IMR-90 (cell line): ENCODE data around the gene DOCK1.

Source experiments
- BHLHE40 ChIP-seq: fragments of 150-350 bp; IDR thresholded peaks from 2 replicates; pipeline ENCODE4 v1.6.1; 2016; ENCODE audit warnings: mild to moderate bottlenecking, low read depth, low read length
- CEBPB ChIP-seq: IDR thresholded peaks from 2 replicates; pipeline ENCODE4 v1.6.1; 2012; ENCODE audit warnings: low read depth, low read length, improper control_type of control experiment
- CTCF ChIP-seq: conservative IDR thresholded peaks from 2 replicates; pipeline ENCODE4 v1.5.1; 2012; ENCODE audit warnings: mild to moderate bottlenecking, low read depth, low read length, improper control_type of control experiment
- FOS ChIP-seq: fragments of 150-350 bp; IDR thresholded peaks from 2 replicates; pipeline ENCODE4 v1.6.1; 2016; ENCODE audit warnings: low read depth, low read length
- MAZ ChIP-seq: IDR thresholded peaks from 2 replicates; pipeline ENCODE4 v1.6.1; 2012; ENCODE audit warnings: low read depth, mild to moderate bottlenecking, low read length, improper control_type of control experiment, moderate library complexity, borderline replicate concordance
- MXI1 ChIP-seq: IDR thresholded peaks from 2 replicates; pipeline ENCODE4 v1.6.1; 2012; ENCODE audit warnings: low read depth, mild to moderate bottlenecking, low read length, moderate library complexity, borderline replicate concordance
- NFE2L2 ChIP-seq: fragments of 150-350 bp; IDR thresholded peaks from 2 replicates; pipeline ENCODE4 v1.6.1; 2016; ENCODE audit warnings: low read depth, mild to moderate bottlenecking, low read length
- POLR2A ChIP-seq: IDR thresholded peaks from 2 replicates; pipeline ENCODE4 v1.6.1; 2012; ENCODE audit warnings: mild to moderate bottlenecking, low read depth, low read length
- RAD21 ChIP-seq: IDR thresholded peaks from 2 replicates; pipeline ENCODE4 v1.6.1; 2012; ENCODE audit warnings: low read length, improper control_type of control experiment
- RCOR1 ChIP-seq: IDR thresholded peaks from 2 replicates; pipeline ENCODE4 v1.6.1; 2012; ENCODE audit warnings: mild to moderate bottlenecking, low read length, improper control_type of control experiment; ENCODE audit not compliant: insufficient replicate concordance
- RFX5 ChIP-seq: IDR thresholded peaks from 2 replicates; pipeline ENCODE4 v1.8.0; 2012; ENCODE audit warnings: low read depth, mild to moderate bottlenecking, low read length, moderate library complexity
- SMC3 ChIP-seq: fragments of 150-350 bp; IDR thresholded peaks from 2 replicates; pipeline ENCODE4 v1.6.1; 2016; ENCODE audit warnings: low read depth, mild to moderate bottlenecking, antibody characterized with exemption, low read length, moderate library complexity
- TF ChIP-seq, protein P1 (sequence below): fragments of 150-350 bp; IDR thresholded peaks from 2 replicates; pipeline ENCODE4 v1.6.1; 2017; ENCODE audit warnings: mild to moderate bottlenecking, antibody characterized with exemption, low read length, low read depth

DNA sequence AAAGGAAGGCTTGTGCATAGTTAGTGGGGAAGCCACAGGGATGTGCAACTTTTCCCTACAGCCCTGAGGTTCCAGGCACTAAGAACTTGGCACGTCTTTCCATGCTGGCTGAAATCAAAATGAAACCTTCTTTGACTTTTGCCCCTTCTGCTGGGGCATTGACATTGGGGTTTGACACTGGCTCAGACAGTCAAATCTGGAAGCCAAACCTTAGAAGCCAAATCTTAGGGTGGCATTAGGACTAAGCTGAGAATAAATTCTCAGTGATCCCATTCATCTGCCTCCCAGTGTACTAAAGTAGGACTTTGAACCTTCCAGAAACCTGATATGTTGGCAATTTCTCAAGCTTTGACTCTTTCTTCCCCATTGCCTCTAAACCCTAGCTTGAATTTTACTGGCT, 322.4 kb downstream of the DOCK1 start:
- no peak for TF ChIP-seq RCOR1
- TF ChIP-seq CTCF: no peak
- no peak for TF ChIP-seq BHLHE40
- TF ChIP-seq RFX5: no peak
- TF ChIP-seq POLR2A: no peak
- TF ChIP-seq FOS: no peak
- no peak for TF ChIP-seq RAD21
- TF ChIP-seq SMC3: no peak
- TF ChIP-seq, protein P1, sequence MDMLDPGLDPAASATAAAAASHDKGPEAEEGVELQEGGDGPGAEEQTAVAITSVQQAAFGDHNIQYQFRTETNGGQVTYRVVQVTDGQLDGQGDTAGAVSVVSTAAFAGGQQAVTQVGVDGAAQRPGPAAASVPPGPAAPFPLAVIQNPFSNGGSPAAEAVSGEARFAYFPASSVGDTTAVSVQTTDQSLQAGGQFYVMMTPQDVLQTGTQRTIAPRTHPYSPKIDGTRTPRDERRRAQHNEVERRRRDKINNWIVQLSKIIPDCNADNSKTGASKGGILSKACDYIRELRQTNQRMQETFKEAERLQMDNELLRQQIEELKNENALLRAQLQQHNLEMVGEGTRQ: no peak
- no peak for TF ChIP-seq MXI1
- no peak for TF ChIP-seq MAZ
- no peak for TF ChIP-seq CEBPB
- no peak for TF ChIP-seq NFE2L2
